HCT116 (cell line): Measurements from ENCODE around the gene ADCK2. TPM values are rescaled to one million over a fixed set of nuclear protein-coding genes. Genes with fewer than 3 reads are reported as not detected.
"Not testable (repeated sequence)": the region's sequence is repeated elsewhere in the genome, so short reads cannot be mapped to it uniquely, and the experiment has no call there.

Source experiments
- ATAC-seq: fragments of 200-7000 bp; cut with Tn5 transposase; 2 replicates; pipeline ENCODE4 v1.9.1; 2020; ENCODE audit warnings: mild to moderate bottlenecking, moderate library complexity
- BruUV-seq: library from RNA; stranded (reverse); fragments of 400-500 nt; replicated peaks from 2 replicates; lab custom pipeline; 2021; lab: Mats Ljungman, UMichigan
- CTCF ChIA-PET: fragments of 300-600 bp; sonication (Branson Sonifier 250); formaldehyde crosslinking; loops from one replicate; lab custom pipeline; 2021; ENCODE audit warnings: antibody characterized with exemption; lab: Charles Lee
- POLR2A ChIA-PET: fragments of 300-600, 350-600 bp; sonication (Branson Sonifier 250); formaldehyde crosslinking; loops from one replicate; lab custom pipeline; 2021; ENCODE audit warnings: antibody characterized with exemption; lab: Charles Lee
- RAD21 ChIA-PET, 2 experiments: fragments of 300-600 bp; sonication (Branson Sonifier 250); formaldehyde crosslinking; loops; one replicate each; lab custom pipeline; 2023; ENCODE audit warnings: low total read pairs in 2 of 2; ENCODE audit not compliant: uncharacterized antibody in 2 of 2, unreplicated experiment in 2 of 2, low non-redundant PET in 1 of 2; lab: Charles Lee
- DNase-seq: peaks from one replicate; pipeline ENCODE4 v3.0.0-alpha.2; 2010; ENCODE audit warnings: low read depth, low spot score
- H2AFZ ChIP-seq: fragments of 200-600 bp; shearing (Covaris generic), sonication (generic); 2 replicates; pipeline ENCODE4 v1.6.1; 2017; ENCODE audit warnings: low read depth, mixed run types, mixed read lengths, antibody characterized with exemption, low read length; ENCODE audit not compliant: poor library complexity, severe bottlenecking
- H3K27ac ChIP-seq: 2 replicates; pipeline ENCODE4 v1.5.1; 2012; ENCODE audit warnings: low read depth, low read length
- H3K27me3 ChIP-seq: fragments of 200-600 bp; sonication (generic); 2 replicates; pipeline ENCODE4 v1.6.1; 2016; ENCODE audit warnings: mixed run types, low read length, mixed read lengths; ENCODE audit not compliant: insufficient read depth
- H3K36me3 ChIP-seq, 2 experiments: fragments of 200-500 bp in 1 of 2; fragments of 200-600 bp in 1 of 2; sonication (Bioruptor generic) in 1 of 2; sonication (generic) in 1 of 2; 2 replicates each; pipeline versions ENCODE4 v1.5.1 to v1.6.1; 2014 to 2016; ENCODE audit warnings: low read length in 2 of 2, inconsistent platforms in 1 of 2, mixed read lengths in 1 of 2, mixed run types in 1 of 2; ENCODE audit not compliant: insufficient read depth in 2 of 2, control insufficient read depth in 1 of 2
- H3K4me1 ChIP-seq, 2 experiments: fragments of 200-600 bp in 1 of 2; sonication (generic) in 1 of 2; 2 replicates each; pipeline versions ENCODE4 v1.5.1 to v1.6.1; 2012 to 2017; ENCODE audit warnings: low read length in 2 of 2, inconsistent platforms in 1 of 2, mild to moderate bottlenecking in 1 of 2, mixed read lengths in 1 of 2, mixed run types in 1 of 2, moderate library complexity in 1 of 2; ENCODE audit not compliant: insufficient read depth in 2 of 2, control insufficient read depth in 1 of 2
- H3K4me2 ChIP-seq: fragments of 200-600 bp; sonication (generic); 2 replicates; pipeline ENCODE4 v1.6.1; 2017; ENCODE audit warnings: mixed run types, low read length, mixed read lengths
- H3K4me3 ChIP-seq, 2 experiments: fragments of 200-600 bp in 1 of 2; sonication (generic) in 1 of 2; replicated peaks in 1 of 2; 2 replicates each; pipeline ENCODE4 v1.5.1; 2011 to 2016; ENCODE audit warnings: low read length in 2 of 2, control low read depth in 1 of 2, low read depth in 1 of 2, mild to moderate bottlenecking in 1 of 2, mixed read lengths in 1 of 2, mixed run types in 1 of 2
- H3K79me2 ChIP-seq: fragments of 200-600 bp; sonication (generic); 2 replicates; pipeline ENCODE4 v1.6.1; 2017; ENCODE audit warnings: mild to moderate bottlenecking, mixed run types, low read length, moderate library complexity, mixed read lengths; ENCODE audit not compliant: insufficient read depth
- H3K9ac ChIP-seq: fragments of 200-600 bp; sonication (generic); 2 replicates; pipeline ENCODE4 v1.6.1; 2016; ENCODE audit warnings: low read length, mixed read lengths
- H3K9me2 ChIP-seq: fragments of 200-600 bp; sonication (generic), shearing (Covaris generic); 2 replicates; pipeline ENCODE4 v1.6.1; 2017; ENCODE audit warnings: mixed run types, mild to moderate bottlenecking, moderate library complexity; ENCODE audit not compliant: insufficient read depth
- H3K9me3 ChIP-seq, 2 experiments: fragments of 200-500 bp in 1 of 2; fragments of 200-600 bp in 1 of 2; sonication (Bioruptor generic) in 1 of 2; sonication (generic) in 1 of 2; 2 replicates each; pipeline ENCODE4 v1.6.1; 2014 to 2017; ENCODE audit warnings: low read length in 2 of 2, mixed read lengths in 2 of 2, inconsistent platforms in 1 of 2, low read depth in 1 of 2, mild to moderate bottlenecking in 1 of 2, mixed run types in 1 of 2, moderate library complexity in 1 of 2; ENCODE audit not compliant: control insufficient read depth in 1 of 2, insufficient read depth in 1 of 2
- H4K20me1 ChIP-seq: fragments of 200-600 bp; sonication (generic), shearing (Covaris generic); 2 replicates; pipeline ENCODE4 v1.6.1; 2017; ENCODE audit warnings: mixed run types, mild to moderate bottlenecking, moderate library complexity; ENCODE audit not compliant: insufficient read depth
- CBX3 ChIP-seq: IDR thresholded peaks from 2 replicates; pipeline ENCODE4 v1.6.1; 2012; ENCODE audit warnings: low read depth
- EZH2 ChIP-seq: fragments of 200-600 bp; sonication (generic); IDR thresholded peaks from 2 replicates; pipeline ENCODE4 v1.6.1; 2017; ENCODE audit warnings: antibody characterized with exemption, mixed run types
- MAX ChIP-seq: IDR thresholded peaks from 2 replicates; pipeline ENCODE4 v1.6.1; 2012
- TCF7L2 ChIP-seq: IDR thresholded peaks from 2 replicates; pipeline ENCODE4 v1.7.0; 2011; ENCODE audit warnings: borderline replicate concordance, inconsistent platforms; ENCODE audit not compliant: insufficient read depth, insufficient read length; ENCODE audit errors: extremely low read depth
- intact Hi-C: fragments of 100-400 bp; cut with micrococcal nuclease; formaldehyde crosslinking; loops from 2 replicates; pipeline ENCODE4 v1.10.0; 2022
- total RNA-seq: library from RNA; stranded (reverse); gene quantifications from one replicate; pipeline ENCODE4 v1.2.1, GENCODE V29; 2021; ENCODE audit not compliant: unreplicated experiment

ADCK2 gene
- total RNA-seq, 1 experiment from 2014 or later, result 16.9 TPM

- POLR2A ChIA-PET, result no interaction called here
- peaks cover 0 to 4% of the 10 kb centered on the region in 2 experiments; a peak in 1 of 4 replicates for H3K36me3 ChIP-seq
- intact Hi-C loops, result no loop called here
Measured at GRCh38 chr7:140738280-140738679, 65.5 kb downstream of the ADCK2 start.

GRCh38 chr7:140743255-140743654 lies 70.5 kb downstream of the ADCK2 start:
- H3K4me2 ChIP-seq, H3K4me1 ChIP-seq, H3K9ac ChIP-seq, POLR2A ChIA-PET, H3K79me2 ChIP-seq, H2AFZ ChIP-seq, H3K27me3 ChIP-seq, intact Hi-C loops, H4K20me1 ChIP-seq, H3K9me3 ChIP-seq, H3K27ac ChIP-seq, DNase-seq, H3K9me2 ChIP-seq, H3K36me3 ChIP-seq, H3K4me3 ChIP-seq, CTCF ChIA-PET, RAD21 ChIA-PET, ATAC-seq, BruUV-seq: not testable (repeated sequence)

More at GRCh38 chr7:140738280-140738679, 65.5 kb downstream of the ADCK2 start:
- no peak overlapping the region for H3K4me3 ChIP-seq
- no peak overlapping the region for H3K4me2 ChIP-seq
- CTCF ChIA-PET, result no interaction called here
- no TSS peak for BruUV-seq
- no peak overlapping the region for H3K9ac ChIP-seq
- H4K20me1 ChIP-seq, result no peaks in the 10 kb centered on the region
- H3K79me2 ChIP-seq, result no peaks in the 10 kb centered on the region
- no peaks in the 10 kb centered on the region for H3K27me3 ChIP-seq
- TF ChIP-seq TCF7L2, result no peak
- TF ChIP-seq CBX3, result no peak
- TF ChIP-seq MAX, result no peak
- TF ChIP-seq EZH2, result no peak
- ATAC-seq (no peak), DNase-seq (no peak)
- no peaks in the 10 kb centered on the region for H3K4me1 ChIP-seq
- RAD21 ChIA-PET, result no interaction called here
- H3K27ac ChIP-seq, result no peak overlapping the region
- H3K9me2 ChIP-seq, result no peaks in the 10 kb centered on the region
- no peak overlapping the region for H2AFZ ChIP-seq
- no peaks in the 10 kb centered on the region for H3K9me3 ChIP-seq
